HTERT RPE-1 (cell line): ENCODE data around the gene FOXP3.

Source experiments
- in situ Hi-C: fragments of 300-500 bp; cut with MboI; formaldehyde crosslinking; loops from 4 replicates; pipeline ENCODE4 v1.14.3; 2020; ENCODE audit warnings: low sequenced_read_pairs

Gene FOXP3

GRCh38 chrX:49276207-49276606 is 11.7 kb upstream of the FOXP3 start:
- in situ Hi-C loops, result no loop called here

GRCh38 chrX:49273181-49273727 is 8.7 kb upstream of the FOXP3 start:
- in situ Hi-C loops, result no loop called here

GRCh38 chrX:49272421-49272820 is 7.9 kb upstream of the FOXP3 start:
- in situ Hi-C loops, result no loop called here

GRCh38 chrX:49271341-49271740 is 6.8 kb upstream of the FOXP3 start:
- in situ Hi-C loops, result no loop called here

- in situ Hi-C loops, result no loop called here
These were observed 5.9 kb upstream of the FOXP3 start for GRCh38 chrX:49270249-49270921.

- in situ Hi-C loops, result no loop called here
These were observed 5.3 kb upstream of the FOXP3 start, which contains the start of gene PPP1R3F for GRCh38 chrX:49269767-49270248. Gene PPP1R3F, plus strand, starts transcription at chrX:49269793. Its CDS starts 77 bp downstream, at chrX:49269870.

GRCh38 chrX:49269010-49269766 is 4.7 kb upstream of the FOXP3 start:
- in situ Hi-C loops, result no loop called here

GRCh38 chrX:49268702-49269009 is 4.1 kb upstream of the FOXP3 start:
- in situ Hi-C loops, result no loop called here

- in situ Hi-C loops, result no loop called here
These were observed 2.3 kb upstream of the FOXP3 start for GRCh38 chrX:49266523-49267445.

- in situ Hi-C loops, result no loop called here
These were observed 879 bp downstream of the FOXP3 start for GRCh38 chrX:49263631-49264030.

- in situ Hi-C loops, result no loop called here
These were observed 1.9 kb downstream of the FOXP3 start for GRCh38 chrX:49262603-49263002.

GRCh38 chrX:49260221-49260985 is 4.1 kb downstream of the FOXP3 start:
- in situ Hi-C loops, result no loop called here

- in situ Hi-C loops, result no loop called here
These were observed 5.8 kb downstream of the FOXP3 start for GRCh38 chrX:49258749-49259124.

GRCh38 chrX:49257846-49258748 is 6.4 kb downstream of the FOXP3 start:
- in situ Hi-C loops, result no loop called here

- in situ Hi-C loops, result no loop called here
These were observed 7.3 kb downstream of the FOXP3 start for GRCh38 chrX:49257074-49257790.

GRCh38 chrX:49256268-49256995 is 8.1 kb downstream of the FOXP3 start:
- in situ Hi-C loops, result no loop called here

- in situ Hi-C loops, result no loop called here
These were observed 9.9 kb downstream of the FOXP3 start for GRCh38 chrX:49254639-49255038.

- in situ Hi-C loops, result no loop called here
These were observed 13.2 kb downstream of the FOXP3 start for GRCh38 chrX:49251325-49251724.
